Smooth muscle cell (in vitro differentiated cells): Measurements from ENCODE around the gene OCRL. TPM values are rescaled to one million over a fixed set of nuclear protein-coding genes. Genes with fewer than 3 reads are reported as not detected.
"Not testable (repeated sequence)": the region's sequence is repeated elsewhere in the genome, so short reads cannot be mapped to it uniquely, and the experiment has no call there.

ENCODE experiments used
- DNase-seq: peaks from one replicate; lab custom pipeline; 2025; ENCODE audit not compliant: unreplicated experiment; lab: John Stamatoyannopoulos, UW
- H2AFZ ChIP-seq: fragments of 200-600 bp; sonication (generic); 2 replicates; pipeline ENCODE4 v1.6.0; 2016; ENCODE audit warnings: antibody characterized with exemption, low read depth, mild to moderate bottlenecking
- H3F3A ChIP-seq: fragments of 200-600 bp; sonication (generic); 2 replicates; pipeline ENCODE4 v1.6.0; 2017; ENCODE audit warnings: antibody characterized with exemption, low read depth
- H3K27ac ChIP-seq: fragments of 200-600 bp; sonication (generic); 2 replicates; pipeline ENCODE4 v1.5.1; 2016; ENCODE audit warnings: low read depth, mild to moderate bottlenecking
- H3K27me3 ChIP-seq: fragments of 200-600 bp; sonication (generic); 2 replicates; pipeline ENCODE4 v1.6.1; 2016; ENCODE audit warnings: low read depth, mild to moderate bottlenecking
- H3K36me3 ChIP-seq: fragments of 200-600 bp; sonication (generic); 2 replicates; pipeline ENCODE4 v1.5.1; 2016; ENCODE audit warnings: low read depth
- H3K4me1 ChIP-seq: fragments of 200-600 bp; sonication (generic); 2 replicates; pipeline ENCODE4 v1.5.1; 2016; ENCODE audit warnings: low read depth
- H3K4me2 ChIP-seq: fragments of 200-600 bp; sonication (generic); 2 replicates; pipeline ENCODE4 v1.6.0; 2016; ENCODE audit warnings: mild to moderate bottlenecking
- H3K4me3 ChIP-seq: fragments of 200-600 bp; sonication (generic); 2 replicates; pipeline ENCODE4 v1.5.1; 2016; ENCODE audit warnings: mild to moderate bottlenecking
- H3K79me2 ChIP-seq: fragments of 200-600 bp; sonication (generic); 2 replicates; pipeline ENCODE4 v1.6.0; 2016; ENCODE audit warnings: low read depth, mild to moderate bottlenecking
- H3K9ac ChIP-seq: fragments of 200-600 bp; sonication (generic); 2 replicates; pipeline ENCODE4 v1.6.0; 2016; ENCODE audit warnings: low read depth
- H3K9me3 ChIP-seq: fragments of 200-600 bp; sonication (generic); replicated peaks from 2 replicates; pipeline ENCODE4 v1.5.1; 2016; ENCODE audit warnings: low read depth
- H4K20me1 ChIP-seq: fragments of 200-600 bp; sonication (generic); 2 replicates; pipeline ENCODE4 v1.6.0; 2016; ENCODE audit warnings: low read depth
- CTCF ChIP-seq: fragments of 200-600 bp; sonication (generic); IDR thresholded peaks from 2 replicates; pipeline ENCODE4 v1.5.1; 2017; ENCODE audit warnings: borderline replicate concordance, mild to moderate bottlenecking, antibody characterized with exemption; ENCODE audit not compliant: insufficient read depth, poor library complexity, severe bottlenecking
- WGBS: methylation state at CpG from one replicate; pipeline ENCODE4 v1.1.7; 2016; ENCODE audit warnings: low lambda C conversion rate; 5-methylcytosine and 5-hydroxymethylcytosine counted together
- polyA plus RNA-seq: library from polyadenylated mRNA; unstranded; fragments of >200 nt; fragmentation: Nextera tagmentation; extraction: Ambion mirVana; gene quantifications from 2 replicates; pipeline ENCODE4 v1.2.1, GENCODE V29; 2016
- total RNA-seq: library from RNA; depleted of rRNA; stranded (reverse); fragments of >200 nt; gene quantifications from 2 replicates; pipeline ENCODE4 v1.2.3, GENCODE V29; 2014

OCRL gene
- total and polyA plus RNA-seq, 2 experiments from 2014 or later, result 8.7 to 26.2 TPM

- no peaks in the 10 kb centered on the region for H3K79me2 ChIP-seq
- no peak overlapping the region for H3K27ac ChIP-seq
- H2AFZ ChIP-seq, result no peak overlapping the region
- no peak overlapping the region for H3K4me3 ChIP-seq
- no peak overlapping the region for H3K4me2 ChIP-seq
- H3K9ac ChIP-seq, result no peak overlapping the region
- H3K4me1 ChIP-seq, result no peaks in the 10 kb centered on the region
- H3K9me3 ChIP-seq, result no peaks in the 10 kb centered on the region
- peaks cover 13% of the 10 kb centered on the region for H3K36me3 ChIP-seq
- H4K20me1 ChIP-seq, result no peaks in the 10 kb centered on the region
- 74% methylated on average over 3 of the region's 3 CpGs for WGBS
- no peaks in the 10 kb centered on the region for H3F3A ChIP-seq
- DNase-seq, result no peak
- H3K27me3 ChIP-seq, result no peaks in the 10 kb centered on the region
- TF ChIP-seq CTCF, result no peak
These were observed 25.1 kb downstream of the OCRL start for GRCh38 chrX:129565046-129565650.

GRCh38 chrX:129566073-129566472, 26.0 kb downstream of the OCRL start:
- Histone ChIP-seq H3K4me2 (no peak overlapping the region), H3K36me3 (peaks cover 15% of the 10 kb centered on the region), H3K9ac (no peak overlapping the region), H3K79me2 (no peaks in the 10 kb centered on the region), H3K27me3 (no peaks in the 10 kb centered on the region), H3K9me3 (no peaks in the 10 kb centered on the region), H3F3A (no peaks in the 10 kb centered on the region), H4K20me1 (no peaks in the 10 kb centered on the region), H3K4me1 (no peaks in the 10 kb centered on the region), H3K4me3 (no peak overlapping the region), H3K27ac (no peak overlapping the region), H2AFZ (no peak overlapping the region)
- DNase-seq, result no peak
- TF ChIP-seq CTCF, result no peak
- 40% methylated on average over 1 of the region's 1 CpG for WGBS

GRCh38 chrX:129568349-129568748, 28.3 kb downstream of the OCRL start:
- no peak overlapping the region for H2AFZ ChIP-seq
- 74% methylated on average over 3 of the region's 3 CpGs for WGBS
- H3K27me3 ChIP-seq, result no peaks in the 10 kb centered on the region
- no peak overlapping the region for H3K27ac ChIP-seq
- no peaks in the 10 kb centered on the region for H3F3A ChIP-seq
- no peak for TF ChIP-seq CTCF
- no peaks in the 10 kb centered on the region for H4K20me1 ChIP-seq
- DNase-seq, result no peak
- H3K79me2 ChIP-seq, result no peaks in the 10 kb centered on the region
- no peak overlapping the region for H3K4me2 ChIP-seq
- peaks cover 7% of the 10 kb centered on the region for H3K36me3 ChIP-seq
- no peaks in the 10 kb centered on the region for H3K4me1 ChIP-seq
- no peak overlapping the region for H3K4me3 ChIP-seq
- H3K9me3 ChIP-seq, result no peaks in the 10 kb centered on the region
- H3K9ac ChIP-seq, result no peak overlapping the region

- Histone ChIP-seq H3K4me2 (no peak overlapping the region), H3K9ac (no peak overlapping the region), H3K27ac (no peak overlapping the region), H3K9me3 (no peaks in the 10 kb centered on the region), H3K4me3 (no peak overlapping the region), H3F3A (no peaks in the 10 kb centered on the region), H4K20me1 (no peaks in the 10 kb centered on the region), H3K27me3 (no peaks in the 10 kb centered on the region), H2AFZ (no peak overlapping the region), H3K4me1 (no peaks in the 10 kb centered on the region), H3K36me3 (peaks cover 4% of the 10 kb centered on the region), H3K79me2 (no peaks in the 10 kb centered on the region)
- 81% methylated on average over 2 of the region's 2 CpGs for WGBS
- TF ChIP-seq CTCF, result no peak
- no peak for DNase-seq
These were observed 32.4 kb downstream of the OCRL start for GRCh38 chrX:129572422-129572821.

GRCh38 chrX:129573652-129574051, 33.6 kb downstream of the OCRL start:
- H2AFZ ChIP-seq, H3K27ac ChIP-seq, H3K9ac ChIP-seq, H3K4me3 ChIP-seq, H3K4me1 ChIP-seq, DNase-seq, H4K20me1 ChIP-seq, H3F3A ChIP-seq, H3K36me3 ChIP-seq, H3K9me3 ChIP-seq, H3K79me2 ChIP-seq, H3K27me3 ChIP-seq, H3K4me2 ChIP-seq: not testable (repeated sequence)
- 84% methylated on average over 4 of the region's 4 CpGs for WGBS
